Natural killer cell (primary cell): ENCODE results near the gene CMIP. TPM values are rescaled to one million over a fixed set of nuclear protein-coding genes. Genes with fewer than 3 reads are reported as not detected.
A peak's percentile ranks its signal among the peaks of the same experiment; 100 is the strongest.

ENCODE experiments used
- ATAC-seq, 3 donors: fragments of 150-1000 bp in 2 of 3; fragments of 200-7000 bp in 1 of 3; cut with Tn5 transposase; 1 replicate in 1 of 3; 2 replicates in 2 of 3; pipeline ENCODE4 v1.10.0; 2021; ENCODE audit warnings: mild to moderate bottlenecking in 2 of 3, moderate library complexity in 2 of 3
- DNase-seq, 2 donors: peaks; one replicate each; pipeline versions ENCODE4 v3.0.0 to v3.0.0-alpha.2; 2013 to 2021; ENCODE audit warnings: mixed read lengths in 1 of 2
- H3K27ac ChIP-seq: one replicate; pipeline ENCODE4 v1.5.1; 2013; ENCODE audit warnings: mild to moderate bottlenecking, low read length
- H3K27me3 ChIP-seq: one replicate; pipeline ENCODE4 v1.6.1; 2013; ENCODE audit warnings: low read length; ENCODE audit not compliant: control insufficient read depth, insufficient read depth
- H3K36me3 ChIP-seq: one replicate; pipeline ENCODE4 v1.6.1; 2013; ENCODE audit warnings: low read length; ENCODE audit not compliant: control insufficient read depth, insufficient read depth
- H3K4me1 ChIP-seq: one replicate; pipeline ENCODE4 v1.6.1; 2013; ENCODE audit warnings: low read length; ENCODE audit not compliant: control insufficient read depth, insufficient read depth
- H3K4me3 ChIP-seq: one replicate; pipeline ENCODE4 v1.5.1; 2013; ENCODE audit warnings: low read length
- H3K9me3 ChIP-seq: one replicate; pipeline ENCODE4 v1.6.1; 2013; ENCODE audit warnings: low read length; ENCODE audit not compliant: control insufficient read depth, insufficient read depth
- H3K27ac Mint-ChIP-seq, 2 donors: one replicate each; pipeline ENCODE4 v1.8.0; 2022; ENCODE audit warnings: mild to moderate bottlenecking in 2 of 2, mixed read lengths in 2 of 2, moderate library complexity in 1 of 2
- H3K27me3 Mint-ChIP-seq, 2 donors: one replicate each; pipeline ENCODE4 v1.8.0; 2022; ENCODE audit warnings: low read depth in 2 of 2, mixed read lengths in 2 of 2
- H3K36me3 Mint-ChIP-seq: one replicate; pipeline ENCODE4 v1.8.0; 2022; ENCODE audit warnings: mixed read lengths
- H3K4me1 Mint-ChIP-seq, 2 donors: one replicate each; pipeline ENCODE4 v1.8.0; 2022; ENCODE audit warnings: mixed read lengths in 2 of 2
- H3K4me3 Mint-ChIP-seq: one replicate; pipeline ENCODE4 v1.8.0; 2022; ENCODE audit warnings: mild to moderate bottlenecking, moderate library complexity, mixed read lengths
- H3K9me3 Mint-ChIP-seq, 2 donors: one replicate each; pipeline ENCODE4 v1.8.0; 2022; ENCODE audit warnings: mixed read lengths in 2 of 2
- CTCF ChIP-seq: fragments of 200-600 bp; IDR thresholded peaks from one replicate; pipeline ENCODE4 v1.8.0; 2022; ENCODE audit warnings: antibody characterized with exemption
- WGBS: methylation state at CpG from one replicate; pipeline ENCODE4 v1.1.7; 2013; ENCODE audit warnings: missing lambda C conversion rate; ENCODE audit not compliant: insufficient coverage; 5-methylcytosine and 5-hydroxymethylcytosine counted together
- intact Hi-C: fragments of 100-400 bp; cut with micrococcal nuclease; formaldehyde crosslinking; loops from one replicate; pipeline ENCODE4 v1.14.2; 2022
- total RNA-seq, 4 donors: library from RNA; stranded (reverse); fragments of 120-200 nt in 1 of 4; gene quantifications; one replicate each; pipeline versions ENCODE4 v1.2.3 to v1.2.4, GENCODE V29; 2013 to 2022

CMIP gene
- total RNA-seq, 3 donors from 2014 or later (not counting 1 experiment from before 2014, with no cell fraction given) = 88.2 to 115 (median 91.5) TPM

- no peaks in the 10 kb centered on the region for H3K36me3 ChIP-seq
- WGBS = 23% methylated on average over 36 of the region's 36 CpGs
- DNase-seq (peak in 1 of 2 donors; percentile 44), ATAC-seq (no peak)
- Mint-ChIP-seq H3K27ac (peak overlapping the region; percentile 86 to 93), H3K4me3 (peak overlapping the region; percentile 85), H3K4me1 (peaks cover 43 to 51% of the 10 kb centered on the region in 2 donors), H3K27me3 (no peaks in the 10 kb centered on the region), H3K9me3 (no peaks in the 10 kb centered on the region), H3K36me3 (no peaks in the 10 kb centered on the region)
- peak overlapping the region; percentile 88 for H3K27ac ChIP-seq
- no peaks in the 10 kb centered on the region for H3K9me3 ChIP-seq
- intact Hi-C loops = loop anchor here (1.0 to 10.0 kb wide), 3 partner anchors 35 to 391 kb away; no protein-coding TSS in a partner anchor
- peaks cover 51% of the 10 kb centered on the region for H3K4me1 ChIP-seq
- H3K4me3 ChIP-seq = peak overlapping the region; percentile 50
- no peak for TF ChIP-seq CTCF
- no peaks in the 10 kb centered on the region for H3K27me3 ChIP-seq
These were observed 740 bp upstream of the CMIP start for GRCh38 chr16:81443688-81444447.

- TF ChIP-seq CTCF = peak; percentile 16
- peak overlapping the region; percentile 74 for H3K4me3 ChIP-seq
- Mint-ChIP-seq H3K27ac (peak overlapping the region; percentile 91), H3K36me3 (no peaks in the 10 kb centered on the region), H3K27me3 (no peaks in the 10 kb centered on the region), H3K4me1 (peaks cover 53 to 60% of the 10 kb centered on the region in 2 donors), H3K9me3 (no peaks in the 10 kb centered on the region), H3K4me3 (peak overlapping the region; percentile 93)
- no peaks in the 10 kb centered on the region for H3K36me3 ChIP-seq
- intact Hi-C loops = loop anchor here (10.0 kb wide), 1 partner anchor 389 kb away; no protein-coding TSS in a partner anchor
- H3K4me1 ChIP-seq = peaks cover 54% of the 10 kb centered on the region
- peak; percentile 52 to 64 for DNase-seq
- H3K27ac ChIP-seq = peak overlapping the region; percentile 71
- H3K9me3 ChIP-seq = no peaks in the 10 kb centered on the region
- ATAC-seq = peak in 1 of 3 donors; percentile 10
- under 1% methylated on average over 59 of the region's 62 CpGs for WGBS
- H3K27me3 ChIP-seq = no peaks in the 10 kb centered on the region
These were observed 744 bp downstream of the CMIP start for GRCh38 chr16:81445143-81445961.

- Histone ChIP-seq H3K36me3 (no peaks in the 10 kb centered on the region), H3K27ac (peak overlapping the region; percentile 71), H3K4me1 (peaks cover 55% of the 10 kb centered on the region), H3K4me3 (peak overlapping the region; percentile 74), H3K27me3 (no peaks in the 10 kb centered on the region), H3K9me3 (no peaks in the 10 kb centered on the region)
- TF ChIP-seq CTCF = no peak
- ATAC-seq = no peak
- DNase-seq = peak in 1 of 2 donors; percentile 60
- no peaks in the 10 kb centered on the region for H3K27me3 Mint-ChIP-seq
- peak overlapping the region; percentile 93 for H3K4me3 Mint-ChIP-seq
- peaks cover 60 to 68% of the 10 kb centered on the region in 2 donors for H3K4me1 Mint-ChIP-seq
- no peaks in the 10 kb centered on the region for H3K36me3 Mint-ChIP-seq
- H3K9me3 Mint-ChIP-seq = no peaks in the 10 kb centered on the region
- 2% methylated on average over 23 of the region's 23 CpGs for WGBS
- peak overlapping the region; percentile 91 for H3K27ac Mint-ChIP-seq
- intact Hi-C loops = loop anchor here (10.0 kb wide), 1 partner anchor 389 kb away; no protein-coding TSS in a partner anchor
These were observed 1.6 kb downstream of the CMIP start for GRCh38 chr16:81445966-81446906.
